ENCODE data around the gene NPHP4.

NPHP4 gene

DNA sequence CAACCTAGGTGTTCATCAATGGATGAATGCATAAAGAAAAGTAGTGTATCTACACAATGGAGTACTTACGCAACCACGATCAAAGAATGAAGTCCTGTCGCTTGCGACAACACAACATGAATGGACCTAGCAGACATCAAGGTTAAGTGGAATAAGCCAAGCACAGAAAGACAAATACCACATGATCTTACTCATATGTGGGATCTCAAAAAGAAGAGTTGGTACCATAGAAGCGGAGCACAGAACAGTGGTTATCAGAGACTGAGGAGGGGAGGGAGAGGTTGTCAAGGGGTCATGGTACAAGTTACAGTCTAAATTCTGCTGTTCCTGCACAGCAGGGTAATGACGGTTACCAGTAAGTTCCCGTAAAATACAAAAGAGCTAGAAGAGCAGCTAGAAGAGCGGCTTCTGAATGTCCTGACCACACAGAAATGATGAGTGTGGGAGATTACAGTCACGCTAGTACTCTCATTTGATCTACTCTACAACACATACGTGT, 36.7 kb downstream of the NPHP4 start:
- peak; percentile 6 for DNase-seq (ENCODE audit: low read depth)
- H3K4me3 ChIP-seq (ENCODE audit: low read length) = no peak overlapping the region
- TF ChIP-seq, protein P1, sequence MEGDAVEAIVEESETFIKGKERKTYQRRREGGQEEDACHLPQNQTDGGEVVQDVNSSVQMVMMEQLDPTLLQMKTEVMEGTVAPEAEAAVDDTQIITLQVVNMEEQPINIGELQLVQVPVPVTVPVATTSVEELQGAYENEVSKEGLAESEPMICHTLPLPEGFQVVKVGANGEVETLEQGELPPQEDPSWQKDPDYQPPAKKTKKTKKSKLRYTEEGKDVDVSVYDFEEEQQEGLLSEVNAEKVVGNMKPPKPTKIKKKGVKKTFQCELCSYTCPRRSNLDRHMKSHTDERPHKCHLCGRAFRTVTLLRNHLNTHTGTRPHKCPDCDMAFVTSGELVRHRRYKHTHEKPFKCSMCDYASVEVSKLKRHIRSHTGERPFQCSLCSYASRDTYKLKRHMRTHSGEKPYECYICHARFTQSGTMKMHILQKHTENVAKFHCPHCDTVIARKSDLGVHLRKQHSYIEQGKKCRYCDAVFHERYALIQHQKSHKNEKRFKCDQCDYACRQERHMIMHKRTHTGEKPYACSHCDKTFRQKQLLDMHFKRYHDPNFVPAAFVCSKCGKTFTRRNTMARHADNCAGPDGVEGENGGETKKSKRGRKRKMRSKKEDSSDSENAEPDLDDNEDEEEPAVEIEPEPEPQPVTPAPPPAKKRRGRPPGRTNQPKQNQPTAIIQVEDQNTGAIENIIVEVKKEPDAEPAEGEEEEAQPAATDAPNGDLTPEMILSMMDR (IDR thresholded peaks at IDR 0.05; ENCODE audit: insufficient read depth, low read depth, low read length, missing control alignments) = no peak

DNA sequence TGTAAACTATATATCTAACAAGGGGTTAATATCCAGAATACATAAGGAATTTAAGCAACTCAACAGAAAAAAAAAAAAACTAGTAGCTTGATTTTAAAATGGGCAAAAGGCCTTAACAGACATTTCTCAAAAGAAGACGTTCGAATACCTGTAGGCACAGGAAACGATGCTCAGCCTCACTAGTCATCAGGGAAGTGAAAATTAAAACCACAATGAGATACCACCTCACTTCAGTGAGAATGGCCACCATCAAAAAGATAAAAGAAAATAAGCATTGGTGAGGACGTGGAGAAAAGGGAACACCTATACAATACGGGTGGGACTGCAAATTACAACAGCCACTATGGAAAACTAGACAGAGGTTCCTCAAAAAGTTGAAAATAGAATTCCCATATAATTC, 37.3 kb downstream of the NPHP4 start:
- TF ChIP-seq, protein P1 (IDR thresholded peaks at IDR 0.05; ENCODE audit: insufficient read depth, low read depth, low read length, missing control alignments) = no peak
- no peak for DNase-seq (ENCODE audit: low read depth)
- no peak overlapping the region for H3K4me3 ChIP-seq (ENCODE audit: low read length)

DNA sequence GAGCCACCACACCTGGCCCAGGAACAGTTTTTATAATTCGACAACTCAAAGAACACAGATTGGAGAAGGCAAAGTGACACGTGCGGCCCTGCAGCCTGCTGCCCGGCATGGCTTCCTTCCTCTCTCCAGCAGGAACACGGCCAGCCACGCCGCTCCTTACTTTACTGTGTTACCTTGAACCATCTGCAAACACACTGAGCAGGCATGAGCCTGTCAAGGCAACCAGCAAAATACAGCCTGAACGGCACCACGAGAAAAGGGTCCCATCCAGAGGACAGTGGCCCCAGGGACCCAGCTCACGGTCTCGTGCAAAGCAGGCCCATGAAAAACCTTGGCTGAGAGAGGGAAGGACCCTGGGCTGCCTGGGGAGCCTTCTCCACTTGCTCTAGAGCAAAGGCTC, 38.8 kb downstream of the NPHP4 start:
- TF ChIP-seq, protein P1 (IDR thresholded peaks at IDR 0.05; ENCODE audit: insufficient read depth, low read depth, low read length, missing control alignments) = no peak
- H3K4me3 ChIP-seq (ENCODE audit: low read length) = no peak overlapping the region
- DNase-seq (ENCODE audit: low read depth) = no peak

DNA sequence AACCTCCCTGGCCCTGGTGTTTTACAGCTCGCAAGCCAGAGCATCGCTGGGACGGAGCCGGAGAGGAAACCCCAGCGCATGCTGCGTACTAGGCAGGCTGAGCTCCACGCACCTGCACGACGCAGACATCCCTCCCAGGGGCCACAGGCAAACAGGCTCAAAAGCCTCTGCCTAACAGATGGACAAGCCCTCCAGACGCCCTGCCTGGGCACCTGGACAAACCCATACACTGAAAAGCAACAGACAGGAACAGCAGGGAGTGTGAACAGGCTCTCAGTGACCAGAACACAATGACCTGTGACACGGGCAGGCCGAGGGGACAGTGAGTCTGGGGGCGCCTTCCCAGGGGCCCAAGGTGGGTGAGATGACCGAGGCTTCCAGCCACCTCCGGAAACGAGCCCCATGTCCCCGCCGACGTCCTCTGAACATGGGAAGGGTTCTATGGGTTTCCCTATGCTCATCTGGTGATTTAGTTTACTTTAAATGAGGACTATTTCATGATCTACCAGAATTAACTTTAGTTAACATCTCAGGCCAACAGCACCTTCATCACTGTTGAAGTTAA, 40.3 kb downstream of the NPHP4 start:
- H3K4me3 ChIP-seq (ENCODE audit: low read length) = no peak overlapping the region
- DNase-seq (ENCODE audit: low read depth) = no peak
- TF ChIP-seq, protein P1 (IDR thresholded peaks at IDR 0.05; ENCODE audit: insufficient read depth, low read depth, low read length, missing control alignments) = no peak

DNA sequence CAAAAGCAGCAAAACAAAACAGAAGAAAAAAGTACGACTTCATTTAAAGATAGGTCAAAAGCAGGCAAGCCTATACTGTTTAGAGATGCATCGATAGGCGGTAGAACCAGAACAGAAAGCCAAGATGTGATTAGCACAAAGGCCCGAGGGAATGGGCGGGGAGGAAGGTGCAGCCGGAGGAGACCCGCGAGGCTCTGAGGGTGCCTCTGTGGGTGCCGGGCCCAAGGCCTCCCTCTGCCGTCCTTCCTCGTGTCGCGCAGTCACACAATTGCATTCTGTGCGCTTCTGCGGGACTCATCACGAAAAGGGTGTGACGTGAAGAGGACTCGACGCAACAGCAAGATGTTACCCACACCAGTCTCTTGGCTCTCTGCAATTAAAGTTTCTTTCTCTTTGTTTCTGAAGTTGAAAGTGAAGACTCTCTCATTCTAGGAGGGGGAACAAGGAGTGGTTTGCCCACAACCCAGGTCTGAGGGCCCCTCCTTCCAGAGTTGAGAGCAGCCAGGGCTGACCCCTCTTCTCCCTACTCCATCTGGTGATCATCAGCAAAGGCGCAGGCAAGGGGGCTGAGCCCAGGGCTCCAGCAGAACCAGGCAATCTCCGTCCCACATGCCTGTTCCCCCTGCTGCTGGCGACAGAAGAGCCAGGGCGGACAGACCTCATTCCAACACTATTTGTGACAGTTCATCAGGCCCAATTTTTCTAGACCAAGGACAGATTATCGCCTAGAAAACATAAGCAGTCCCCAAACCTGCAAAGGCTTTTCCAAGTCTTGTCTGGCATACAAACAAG, 41.0 kb downstream of the NPHP4 start:
- no peak overlapping the region for H3K4me3 ChIP-seq (ENCODE audit: low read length)
- TF ChIP-seq, protein P1 (IDR thresholded peaks at IDR 0.05; ENCODE audit: insufficient read depth, low read depth, low read length, missing control alignments) = no peak
- DNase-seq (ENCODE audit: low read depth) = no peak

DNA sequence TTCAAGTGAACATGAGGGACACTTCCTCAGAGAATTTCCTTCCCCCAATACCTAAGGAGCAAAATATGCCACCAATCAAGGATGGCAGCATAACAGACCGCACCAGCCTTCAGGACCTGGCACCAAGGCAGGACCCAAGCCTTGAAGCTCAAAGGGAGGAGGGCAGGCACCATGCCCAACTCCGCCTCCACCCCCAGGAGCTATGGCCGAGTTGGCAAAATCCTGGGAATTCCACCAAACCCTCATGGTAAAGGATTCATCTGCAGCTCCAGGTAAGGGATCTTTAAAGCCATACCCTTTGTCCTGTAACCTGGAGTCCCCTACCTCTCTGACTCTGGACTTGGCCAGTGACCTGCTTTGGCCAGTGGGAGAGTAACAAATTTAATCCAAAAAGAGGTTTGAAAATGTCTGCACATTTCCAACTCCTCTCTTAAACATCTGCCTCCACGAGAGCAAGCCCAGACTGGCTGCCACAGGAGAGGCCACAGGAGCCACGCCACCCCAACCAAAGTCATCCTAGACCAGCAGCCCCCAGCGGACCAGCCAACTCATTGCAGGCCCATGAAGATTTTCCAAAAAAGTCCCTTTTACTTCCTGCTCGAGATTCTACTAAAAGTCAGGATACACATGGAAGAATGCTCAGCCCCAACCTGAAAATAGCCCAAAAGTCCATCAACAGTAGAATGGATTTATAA, 41.9 kb downstream of the NPHP4 start:
- H3K4me3 ChIP-seq (ENCODE audit: low read length) = no peak overlapping the region
- DNase-seq (ENCODE audit: low read depth) = no peak
- TF ChIP-seq, protein P1 (IDR thresholded peaks at IDR 0.05; ENCODE audit: insufficient read depth, low read depth, low read length, missing control alignments) = no peak
